Gastroesophageal sphincter (tissue), 3 donors: ENCODE measurements around the gene OR8G1.

Experiments
- CTCF ChIP-seq, 4 experiments: fragments of 200-600 bp in 2 of 4; fragments of 450-650 bp in 2 of 4; sonication (generic) in 1 of 4; IDR thresholded peaks; one replicate each; pipeline ENCODE4 v1.5.1; 2017 to 2019; ENCODE audit warnings: antibody characterized with exemption in 4 of 4, mild to moderate bottlenecking in 2 of 4, moderate library complexity in 2 of 4
- POLR2A ChIP-seq, 2 donors: fragments of 450-650 bp; IDR thresholded peaks; one replicate each; pipeline ENCODE4 v1.6.1; 2017; ENCODE audit warnings: antibody characterized with exemption in 2 of 2, mild to moderate bottlenecking in 2 of 2, moderate library complexity in 1 of 2
- POLR2AphosphoS5 ChIP-seq: sonication (generic); formaldehyde crosslinking; IDR thresholded peaks from one replicate; pipeline ENCODE4 v1.6.1; 2017; ENCODE audit warnings: antibody characterized with exemption

DNA sequence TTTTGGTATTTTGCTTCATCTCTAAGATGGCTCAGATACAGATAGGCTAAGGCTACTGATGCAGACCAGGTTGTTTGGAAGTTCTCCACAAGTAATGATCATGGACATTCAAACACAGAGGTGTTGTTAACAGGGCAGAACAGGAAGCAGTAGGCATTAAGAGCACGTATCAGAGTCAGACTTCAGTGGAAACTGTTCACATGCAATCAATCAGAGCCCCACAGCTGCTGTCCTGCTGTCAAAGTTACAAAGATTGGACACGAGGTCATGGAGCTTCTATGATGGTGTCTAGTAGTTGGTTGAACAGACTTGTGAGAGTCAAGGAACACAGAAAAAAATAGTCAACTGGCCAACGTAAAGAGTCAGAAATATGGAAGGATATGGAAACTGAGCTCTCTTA lies 37.9 kb upstream of the OR8G1 start:
- TF ChIP-seq CTCF (IDR thresholded peaks at IDR 0.05): no peak
- no peak for TF ChIP-seq POLR2A (IDR thresholded peaks at IDR 0.05)
- TF ChIP-seq POLR2AphosphoS5: no peak
